UCSD-AML1 (cell line): ENCODE data around the gene KCNT1.
A peak's percentile ranks its signal among the peaks of the same experiment; 100 is the strongest.
"Not testable (repeated sequence)": the region's sequence is repeated elsewhere in the genome, so short reads cannot be mapped to it uniquely, and the experiment has no call there.

Experiments
- DNase-seq: peaks from one replicate; lab custom pipeline; 2025; ENCODE audit not compliant: unreplicated experiment; lab: John Stamatoyannopoulos, UW

The KCNT1 gene

GRCh38 chr9:135701959-135702721 lies at the start of gene KCNT1:
Gene KCNT1 (plus strand): TSS chr9:135702185. CDS start chr9:135702259, 74 bp downstream.
- peak; percentile 59 for DNase-seq

GRCh38 chr9:135655317-135655716 lies 46.7 kb upstream of the KCNT1 start:
- no peak for DNase-seq

GRCh38 chr9:135657416-135657815 lies 44.6 kb upstream of the KCNT1 start:
- DNase-seq, result no peak

- DNase-seq, result no peak
Observed at GRCh38 chr9:135659252-135659651, 42.7 kb upstream of the KCNT1 start.

DNA sequence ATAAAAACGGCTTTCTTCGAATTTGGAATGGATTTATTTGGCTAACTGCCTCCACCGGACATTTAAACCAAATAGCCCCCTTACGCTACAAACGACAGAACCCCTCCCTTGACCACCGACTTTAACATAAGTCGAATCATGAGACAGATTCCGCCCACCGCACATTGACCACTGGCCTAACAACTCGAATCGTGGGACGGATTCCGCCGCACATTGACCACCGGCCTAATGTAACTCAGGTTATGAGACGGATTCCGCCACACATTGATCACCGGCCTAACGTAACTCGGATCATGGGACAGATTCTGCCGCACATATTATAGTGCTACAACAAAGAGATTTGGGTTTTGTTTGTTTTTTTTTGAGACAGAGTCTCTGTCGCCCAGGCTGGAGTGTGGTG lies 41.6 kb upstream of the KCNT1 start:
- no peak for DNase-seq

- DNase-seq, result no peak
Observed at GRCh38 chr9:135661816-135662560, 40.0 kb upstream of the KCNT1 start.

DNA sequence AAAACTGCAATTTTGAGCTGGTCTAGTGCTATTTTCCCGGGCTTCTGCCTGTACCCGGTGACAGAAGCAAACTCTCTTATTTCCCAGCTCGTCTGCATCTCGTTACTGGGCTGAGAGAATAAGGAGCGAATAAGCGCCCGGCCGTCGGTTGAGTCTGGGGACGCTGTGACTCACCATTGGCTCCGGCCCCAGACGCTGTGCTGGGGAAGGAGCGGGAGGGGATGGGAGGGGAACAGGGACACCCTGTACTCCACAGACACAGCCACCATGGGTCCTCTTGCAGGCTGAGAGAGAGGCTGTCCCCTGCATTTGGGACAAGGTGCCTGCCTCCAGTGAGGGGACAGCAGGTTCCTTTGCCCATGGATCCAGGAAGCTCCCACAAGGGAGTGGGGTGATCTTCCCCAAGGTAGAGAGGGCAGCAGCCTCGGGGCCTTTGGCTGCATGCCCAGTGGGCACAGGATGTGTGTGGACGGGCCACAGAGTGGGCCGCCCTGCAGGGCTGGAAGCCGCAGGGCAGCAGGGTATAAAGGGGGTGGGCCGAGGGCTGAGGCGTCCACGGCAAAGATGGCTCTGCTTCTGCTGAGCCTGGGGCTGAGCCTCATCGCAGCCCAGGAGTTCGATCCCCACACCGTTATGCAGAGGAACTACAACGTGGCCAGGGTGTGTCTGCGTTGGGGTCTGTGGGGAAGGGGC lies 39.1 kb upstream of the KCNT1 start, which contains the start of gene LCN9:
LCN9 (plus strand) TSS at position 552 of the 693 bp plus-strand sequence; CDS start at position 565, 13 bp downstream.
- DNase-seq, result no peak

GRCh38 chr9:135663451-135663770 lies 38.6 kb upstream of the KCNT1 start:
- DNase-seq, result no peak

DNA sequence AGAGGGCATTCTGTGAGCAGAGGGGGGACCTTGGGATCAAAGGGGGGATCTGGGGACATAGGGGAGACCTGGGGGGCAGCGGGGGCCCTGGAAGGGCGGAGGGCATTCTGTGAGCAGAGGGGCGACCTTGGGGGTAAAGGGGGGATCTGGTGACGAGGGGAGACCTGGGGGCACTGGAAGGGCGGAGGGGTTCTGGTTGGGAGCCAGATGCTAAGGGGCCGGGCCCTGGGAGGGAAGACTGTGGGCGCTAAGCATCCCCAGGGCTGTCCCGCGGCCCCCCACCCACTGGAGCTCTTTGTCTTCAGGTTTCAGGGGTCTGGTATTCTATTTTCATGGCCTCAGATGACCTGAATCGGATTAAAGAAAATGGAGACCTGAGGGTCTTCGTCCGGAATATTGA lies 38.1 kb upstream of the KCNT1 start:
- no peak for DNase-seq

- DNase-seq, result no peak
Observed at GRCh38 chr9:135664266-135664665, 37.7 kb upstream of the KCNT1 start.

- no peak for DNase-seq
Observed at GRCh38 chr9:135664801-135665794, 36.9 kb upstream of the KCNT1 start.

DNA sequence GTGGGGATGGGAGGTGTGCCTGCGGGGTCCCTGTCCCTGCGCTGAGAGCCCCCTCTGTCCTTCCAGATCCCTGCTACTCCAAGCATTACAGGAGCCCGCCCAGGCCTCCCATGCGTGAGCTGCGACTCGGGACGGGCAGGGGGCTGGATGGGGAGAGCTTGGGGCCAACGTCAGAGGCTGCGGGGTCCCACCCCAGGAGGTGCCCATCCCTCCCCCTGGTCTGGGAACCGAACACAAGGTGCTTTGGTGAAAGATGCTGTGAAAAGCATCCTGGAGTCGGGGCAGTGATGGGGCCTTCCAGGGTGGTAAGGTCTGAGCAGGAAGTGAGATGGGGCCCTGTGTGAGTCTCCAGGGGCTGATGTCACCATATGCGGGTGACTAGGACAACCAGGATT lies 36.2 kb upstream of the KCNT1 start:
- no peak for DNase-seq

DNA sequence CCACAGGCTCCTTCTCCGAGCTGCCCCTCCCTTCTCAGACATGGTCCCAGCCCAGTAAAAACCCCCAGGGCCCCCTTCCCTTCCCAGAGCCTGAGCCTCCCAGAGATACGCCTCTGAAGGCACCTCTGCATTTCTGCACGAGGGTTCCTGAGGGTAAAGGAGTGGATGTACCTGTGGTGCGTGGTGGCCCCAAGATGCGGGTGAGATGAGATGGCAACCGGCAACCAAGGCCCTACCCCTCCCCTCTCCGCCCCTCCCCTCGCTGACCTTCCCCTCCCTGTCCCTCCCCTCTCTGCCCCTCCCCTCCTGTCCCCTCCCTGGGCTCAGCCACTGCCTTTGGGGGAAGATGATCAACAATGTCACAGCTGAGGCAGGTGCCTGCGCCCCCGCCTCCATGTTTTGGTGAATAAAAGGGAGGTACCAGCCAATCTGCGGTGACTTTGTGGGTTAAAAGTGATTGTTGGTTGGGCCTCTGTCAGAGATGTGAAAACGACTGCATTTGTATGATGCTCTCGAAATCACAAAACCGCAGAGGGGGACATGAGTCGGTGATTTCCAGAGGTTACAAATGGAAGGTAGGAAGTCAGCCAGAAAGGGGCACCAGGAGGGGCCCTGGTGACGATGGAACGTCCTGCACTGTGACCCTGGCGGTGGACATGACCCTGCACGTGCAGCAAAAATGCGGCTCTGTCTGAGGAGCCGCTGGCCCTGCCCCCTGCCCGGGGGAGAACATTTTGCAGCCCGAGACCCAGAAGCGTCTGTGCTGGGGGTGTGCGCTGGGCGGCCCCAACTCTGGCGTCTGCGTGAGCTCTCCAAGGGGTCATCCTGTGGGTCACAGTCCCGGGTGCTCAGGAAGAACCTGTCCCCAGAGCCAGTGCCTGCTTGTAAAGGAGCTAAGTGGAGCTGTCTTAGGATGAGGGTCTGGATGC lies 35.2 kb upstream of the KCNT1 start:
- DNase-seq, result no peak

GRCh38 chr9:135667463-135668001 lies 34.5 kb upstream of the KCNT1 start:
- DNase-seq, result no peak

DNA sequence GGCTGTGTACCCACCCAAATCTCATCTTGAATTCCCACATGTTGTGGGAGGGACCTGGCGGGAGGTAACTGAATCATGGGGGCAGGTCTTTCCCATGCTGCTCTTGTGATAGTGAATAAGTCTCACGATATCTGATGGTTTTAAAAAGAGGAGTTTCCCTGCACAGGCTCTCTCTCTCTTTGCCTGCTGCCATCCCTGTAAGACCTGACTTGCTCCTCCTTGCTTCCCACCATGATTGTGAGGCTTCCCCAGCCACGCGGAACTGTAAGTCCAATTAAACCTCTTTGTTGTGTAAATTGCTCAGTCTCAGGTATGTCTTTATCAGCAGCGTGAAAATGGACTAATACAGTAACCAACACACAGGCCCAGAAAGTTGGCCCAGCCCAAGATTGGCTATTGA lies 33.0 kb upstream of the KCNT1 start:
- not testable (repeated sequence) for DNase-seq

DNA sequence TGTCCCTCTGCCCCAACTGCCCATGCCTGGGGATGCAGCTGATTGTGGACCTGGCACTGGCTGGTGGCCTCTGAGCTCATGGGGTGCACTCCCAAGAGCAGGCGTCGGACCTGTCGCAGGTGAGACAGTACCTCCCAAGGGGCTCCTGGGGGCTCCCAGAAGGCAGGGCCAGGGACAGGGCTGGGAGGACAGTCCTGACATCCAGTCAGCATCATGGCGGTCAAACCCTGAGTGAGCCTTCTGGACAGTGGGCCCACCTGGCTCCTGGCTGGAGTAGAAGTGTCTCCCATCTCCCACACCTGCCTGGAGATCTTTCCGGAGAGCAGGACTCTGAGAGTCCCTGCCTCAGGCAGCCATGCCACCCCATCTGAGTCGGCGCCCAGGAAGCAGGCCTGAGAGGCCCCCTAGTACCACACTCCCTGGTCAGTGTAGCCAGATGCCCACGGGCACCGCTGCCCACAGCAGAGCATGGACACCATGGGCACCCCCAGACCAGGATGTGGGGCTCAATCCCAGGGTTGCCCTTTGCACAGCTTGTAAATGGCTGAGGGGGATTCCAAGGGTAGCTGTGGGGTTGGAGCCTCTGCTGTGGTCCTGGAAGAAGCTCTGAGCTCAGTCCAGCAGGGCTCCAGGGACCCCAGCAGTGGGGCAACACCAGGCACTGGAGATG lies 32.2 kb upstream of the KCNT1 start:
- DNase-seq, result no peak

DNA sequence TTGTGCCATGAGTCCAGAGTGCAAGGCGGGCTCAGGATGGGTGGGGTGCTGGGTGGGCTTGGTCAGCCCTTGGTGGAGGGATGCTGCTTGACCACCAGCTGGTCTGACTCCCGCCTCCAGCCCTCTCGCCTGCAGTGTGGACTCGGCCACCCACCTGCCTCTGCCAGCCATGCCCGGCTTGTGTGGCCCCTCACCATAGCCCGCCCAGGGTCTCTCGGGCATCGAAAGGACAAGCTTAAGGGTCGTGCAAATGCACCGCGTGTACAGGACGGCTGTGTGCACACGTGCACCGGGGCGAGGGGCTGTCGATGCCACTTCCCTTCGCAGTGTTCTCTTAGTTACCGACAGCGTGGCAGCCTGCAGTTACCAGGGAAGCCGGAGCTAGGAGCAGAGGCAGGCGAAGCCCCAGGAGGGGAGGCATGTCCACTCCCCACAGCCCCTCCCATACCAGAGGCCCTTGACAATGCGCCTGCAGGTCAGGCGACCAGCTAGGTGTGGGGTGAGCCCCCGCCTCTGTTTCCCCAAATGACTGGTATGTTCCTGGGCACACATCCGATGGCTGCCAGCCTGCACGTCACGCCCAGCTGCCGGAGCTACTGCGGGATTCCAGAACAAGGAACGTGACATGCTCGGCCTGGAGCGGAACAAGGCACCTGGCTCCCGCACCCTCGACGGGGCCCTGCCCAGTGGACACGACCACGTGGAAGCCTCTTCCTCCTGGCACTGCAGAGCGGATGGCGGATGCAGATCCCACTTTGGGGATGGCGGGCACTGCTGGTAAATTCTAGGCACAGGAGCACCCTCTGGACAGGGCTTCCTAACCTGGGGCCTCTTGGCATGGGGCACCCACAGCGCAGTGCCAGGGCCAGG lies 31.0 kb upstream of the KCNT1 start:
- no peak for DNase-seq

- DNase-seq, result no peak
Observed at GRCh38 chr9:135671591-135672041, 30.4 kb upstream of the KCNT1 start.
